ENCODE results near the gene PML. TPM values are rescaled to one million over a fixed set of nuclear protein-coding genes. Genes with fewer than 3 reads are reported as not detected.
A peak's percentile ranks its signal among the peaks of the same experiment; 100 is the strongest.

The PML gene
- total and polyA plus RNA-seq, 4 donors = 8.2 to 15.2 (median 10.8) TPM

DNA sequence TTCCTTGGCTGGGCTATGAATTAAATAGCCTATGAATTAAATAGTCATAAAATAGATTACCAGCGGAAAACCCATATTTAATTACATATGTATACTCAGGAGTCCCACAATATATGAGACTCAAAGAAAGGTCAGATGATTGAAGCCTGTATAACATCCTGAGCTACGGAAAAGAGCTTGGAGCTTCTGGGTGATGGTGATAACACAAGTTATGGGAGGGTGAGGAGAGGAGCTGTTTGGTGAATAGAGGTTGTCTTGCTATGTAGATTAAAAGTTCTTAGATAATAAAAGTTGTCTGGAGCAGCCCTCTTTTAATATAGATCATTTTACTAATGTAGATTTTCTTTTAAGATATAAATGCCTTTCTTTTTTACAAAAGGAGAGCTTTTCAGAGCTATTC is 1.8 kb downstream of the PML start:
- Histone ChIP-seq H3K36me3 (ENCODE audit: control insufficient read depth in 4 of 4, insufficient read depth in 3 of 4, low read depth in 1 of 4, low read length in 3 of 4) (peaks cover 0 to 11% (median 7%) of the 10 kb centered on the region in 4 donors), H3K4me1 (ENCODE audit: control insufficient read depth in 4 of 4, insufficient read depth in 4 of 4, low read length in 3 of 4) (peaks cover 6 to 54% (median 38%) of the 10 kb centered on the region in 4 donors), H3K4me3 (ENCODE audit: low read depth in 1 of 3, low read length in 3 of 3) (peak overlapping the region in 1 of 3 donors; percentile 10), H3K27me3 (ENCODE audit: control insufficient read depth in 4 of 4, insufficient read depth in 4 of 4, low read length in 3 of 4) (no peaks in the 10 kb centered on the region), H3K9me3 (ENCODE audit: control insufficient read depth in 4 of 4, low read length in 3 of 4) (no peaks in the 10 kb centered on the region), H3K9ac (ENCODE audit: low read depth in 1 of 2, low read length in 2 of 2) (peak overlapping the region in 1 of 2 donors; percentile 42), H3K27ac (ENCODE audit: low read depth in 1 of 2, low read length in 2 of 2) (no peak overlapping the region)
- WGBS = 74% methylated on average over 2 of the region's 2 CpGs
- DNase-seq (ENCODE audit: low spot score) = no peak
- TF ChIP-seq GABPA (IDR thresholded peaks at IDR 0.05 in 1 of 2, conservative IDR thresholded peaks at IDR 0.05 in 1 of 2) (no peak), JUND (IDR thresholded peaks at IDR 0.05) (no peak)

DNA sequence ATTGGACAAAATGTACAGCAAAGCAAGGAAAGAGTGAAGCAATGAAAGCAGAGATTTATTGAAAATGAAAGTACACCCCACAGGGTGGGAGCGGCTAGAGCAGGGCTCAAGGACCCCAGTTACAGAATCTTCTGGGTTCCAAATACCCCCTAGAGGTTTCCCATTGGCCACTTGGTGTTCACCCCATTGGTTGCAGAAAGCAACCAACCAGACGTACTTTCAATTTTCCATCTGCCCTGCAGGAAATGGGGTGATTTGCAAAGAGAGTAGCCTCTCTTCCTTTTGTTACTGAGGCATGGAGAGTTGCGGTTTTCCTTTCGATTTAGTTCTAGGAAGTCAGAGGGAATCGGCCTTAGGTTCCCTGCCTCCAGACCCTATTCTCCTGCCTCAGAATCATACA is 2.4 kb downstream of the PML start:
- peaks cover 0 to 11% (median 7%) of the 10 kb centered on the region in 4 donors for H3K36me3 ChIP-seq (ENCODE audit: control insufficient read depth in 4 of 4, insufficient read depth in 3 of 4, low read depth in 1 of 4, low read length in 3 of 4)
- H3K4me1 ChIP-seq (ENCODE audit: control insufficient read depth in 4 of 4, insufficient read depth in 4 of 4, low read length in 3 of 4) = peaks cover 6 to 47% (median 33%) of the 10 kb centered on the region in 4 donors
- no peaks in the 10 kb centered on the region for H3K9me3 ChIP-seq (ENCODE audit: control insufficient read depth in 4 of 4, low read length in 3 of 4)
- TF ChIP-seq, protein P1, sequence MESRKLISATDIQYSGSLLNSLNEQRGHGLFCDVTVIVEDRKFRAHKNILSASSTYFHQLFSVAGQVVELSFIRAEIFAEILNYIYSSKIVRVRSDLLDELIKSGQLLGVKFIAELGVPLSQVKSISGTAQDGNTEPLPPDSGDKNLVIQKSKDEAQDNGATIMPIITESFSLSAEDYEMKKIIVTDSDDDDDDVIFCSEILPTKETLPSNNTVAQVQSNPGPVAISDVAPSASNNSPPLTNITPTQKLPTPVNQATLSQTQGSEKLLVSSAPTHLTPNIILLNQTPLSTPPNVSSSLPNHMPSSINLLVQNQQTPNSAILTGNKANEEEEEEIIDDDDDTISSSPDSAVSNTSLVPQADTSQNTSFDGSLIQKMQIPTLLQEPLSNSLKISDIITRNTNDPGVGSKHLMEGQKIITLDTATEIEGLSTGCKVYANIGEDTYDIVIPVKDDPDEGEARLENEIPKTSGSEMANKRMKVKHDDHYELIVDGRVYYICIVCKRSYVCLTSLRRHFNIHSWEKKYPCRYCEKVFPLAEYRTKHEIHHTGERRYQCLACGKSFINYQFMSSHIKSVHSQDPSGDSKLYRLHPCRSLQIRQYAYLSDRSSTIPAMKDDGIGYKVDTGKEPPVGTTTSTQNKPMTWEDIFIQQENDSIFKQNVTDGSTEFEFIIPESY (IDR thresholded peaks at IDR 0.05) = no peak
- no peak for TF ChIP-seq RAD21 (IDR thresholded peaks at IDR 0.05)
- TF ChIP-seq RXRA (IDR thresholded peaks at IDR 0.05) = peak in 1 of 2 donors; percentile 45
- TF ChIP-seq NR2F2 (IDR thresholded peaks at IDR 0.05) = peak; percentile 50
- peak in 1 of 2 donors; percentile 13 for TF ChIP-seq GABPA (IDR thresholded peaks at IDR 0.05 in 1 of 2, conservative IDR thresholded peaks at IDR 0.05 in 1 of 2)
- TF ChIP-seq SP1 (IDR thresholded peaks at IDR 0.05) = no peak
- DNase-seq (ENCODE audit: low spot score) = no peak
- WGBS = 66% methylated on average over 5 of the region's 5 CpGs
- H3K4me3 ChIP-seq (ENCODE audit: low read depth in 1 of 3, low read length in 3 of 3) = peak overlapping the region in 1 of 3 donors; percentile 26
- H3K9ac ChIP-seq (ENCODE audit: low read depth in 1 of 2, low read length in 2 of 2) = no peak overlapping the region
- H3K27me3 ChIP-seq (ENCODE audit: control insufficient read depth in 4 of 4, insufficient read depth in 4 of 4, low read length in 3 of 4) = no peaks in the 10 kb centered on the region
- peak overlapping the region; percentile 19 to 51 for H3K27ac ChIP-seq (ENCODE audit: low read depth in 1 of 2, low read length in 2 of 2)

DNA sequence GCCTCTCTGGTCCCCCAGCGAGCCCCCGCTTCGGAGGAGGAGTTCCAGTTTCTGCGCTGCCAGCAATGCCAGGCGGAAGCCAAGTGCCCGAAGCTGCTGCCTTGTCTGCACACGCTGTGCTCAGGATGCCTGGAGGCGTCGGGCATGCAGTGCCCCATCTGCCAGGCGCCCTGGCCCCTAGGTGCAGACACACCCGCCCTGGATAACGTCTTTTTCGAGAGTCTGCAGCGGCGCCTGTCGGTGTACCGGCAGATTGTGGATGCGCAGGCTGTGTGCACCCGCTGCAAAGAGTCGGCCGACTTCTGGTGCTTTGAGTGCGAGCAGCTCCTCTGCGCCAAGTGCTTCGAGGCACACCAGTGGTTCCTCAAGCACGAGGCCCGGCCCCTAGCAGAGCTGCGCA is 3.5 kb downstream of the PML start:
- Histone ChIP-seq H3K27me3 (ENCODE audit: control insufficient read depth in 4 of 4, insufficient read depth in 4 of 4, low read length in 3 of 4) (no peaks in the 10 kb centered on the region), H3K36me3 (ENCODE audit: control insufficient read depth in 4 of 4, insufficient read depth in 3 of 4, low read depth in 1 of 4, low read length in 3 of 4) (peaks cover 0 to 11% (median 7%) of the 10 kb centered on the region in 4 donors), H3K9ac (ENCODE audit: low read depth in 1 of 2, low read length in 2 of 2) (no peak overlapping the region), H3K4me3 (ENCODE audit: low read depth in 1 of 3, low read length in 3 of 3) (no peak overlapping the region), H3K4me1 (ENCODE audit: control insufficient read depth in 4 of 4, insufficient read depth in 4 of 4, low read length in 3 of 4) (peaks cover 4 to 40% (median 29%) of the 10 kb centered on the region in 4 donors), H3K27ac (ENCODE audit: low read depth in 1 of 2, low read length in 2 of 2) (no peak overlapping the region), H3K9me3 (ENCODE audit: control insufficient read depth in 4 of 4, low read length in 3 of 4) (no peaks in the 10 kb centered on the region)
- no peak for TF ChIP-seq JUND (IDR thresholded peaks at IDR 0.05)
- TF ChIP-seq, protein P2, sequence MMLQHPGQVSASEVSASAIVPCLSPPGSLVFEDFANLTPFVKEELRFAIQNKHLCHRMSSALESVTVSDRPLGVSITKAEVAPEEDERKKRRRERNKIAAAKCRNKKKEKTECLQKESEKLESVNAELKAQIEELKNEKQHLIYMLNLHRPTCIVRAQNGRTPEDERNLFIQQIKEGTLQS (IDR thresholded peaks at IDR 0.05) = no peak
- TF ChIP-seq RXRA (IDR thresholded peaks at IDR 0.05) = no peak
- TF ChIP-seq NR2F2 (IDR thresholded peaks at IDR 0.05) = no peak
- no peak for TF ChIP-seq HNF4G (IDR thresholded peaks at IDR 0.05)
- 96% methylated on average over 27 of the region's 27 CpGs for WGBS
- no peak for DNase-seq (ENCODE audit: low spot score)

Data from liver (tissue), 9 donors.